GM19395 (cell line): ENCODE measurements around the gene OR2A5.
"Not testable (repeated sequence)": the region's sequence is repeated elsewhere in the genome, so short reads cannot be mapped to it uniquely, and the experiment has no call there.

ENCODE experiments used
- ATAC-seq: cut with Tn5 transposase; IDR thresholded peaks from one replicate; pipeline ENCODE4 v1.9.1; 2021; ENCODE audit warnings: mild to moderate bottlenecking, moderate library complexity; ENCODE audit not compliant: unreplicated experiment

Gene OR2A5

GRCh38 chr7:144048648-144049047, at the start of gene OR2A5:
Gene OR2A5 (plus strand): TSS chr7:144048948. CDS start chr7:144050402, 1,454 bp downstream.
- no peak for ATAC-seq

GRCh38 chr7:144000020-144000419, 48.7 kb upstream of the OR2A5 start, which contains the start of gene OR6B1:
Gene OR6B1 (plus strand): TSS chr7:144000320. CDS start chr7:144003997, 3,677 bp downstream.
- no peak for ATAC-seq

GRCh38 chr7:144001543-144001942, 47.2 kb upstream of the OR2A5 start:
- no peak for ATAC-seq

- no peak for ATAC-seq
Measured at GRCh38 chr7:144004703-144005102, 44.0 kb upstream of the OR2A5 start.

GRCh38 chr7:144006029-144006691, 42.6 kb upstream of the OR2A5 start:
- ATAC-seq, result no peak

GRCh38 chr7:144006692-144007042, 42.1 kb upstream of the OR2A5 start:
- ATAC-seq, result no peak

- no peak for ATAC-seq
Measured at GRCh38 chr7:144009361-144009760, 39.4 kb upstream of the OR2A5 start.

- ATAC-seq, result not testable (repeated sequence)
Measured at GRCh38 chr7:144010061-144010460, 38.7 kb upstream of the OR2A5 start.

GRCh38 chr7:144010821-144011220, 37.9 kb upstream of the OR2A5 start:
- not testable (repeated sequence) for ATAC-seq

- ATAC-seq, result no peak
Measured at GRCh38 chr7:144011458-144012230, 37.1 kb upstream of the OR2A5 start.

- no peak for ATAC-seq
Measured at GRCh38 chr7:144018065-144018464, 30.7 kb upstream of the OR2A5 start.

- no peak for ATAC-seq
Measured at GRCh38 chr7:144019457-144019856, 29.3 kb upstream of the OR2A5 start.

GRCh38 chr7:144020340-144020739, 28.4 kb upstream of the OR2A5 start:
- ATAC-seq, result no peak

GRCh38 chr7:144022169-144022568, 26.6 kb upstream of the OR2A5 start:
- no peak for ATAC-seq

GRCh38 chr7:144023171-144023827, 25.4 kb upstream of the OR2A5 start:
- ATAC-seq, result no peak

GRCh38 chr7:144024213-144024612, 24.5 kb upstream of the OR2A5 start:
- ATAC-seq, result no peak

- ATAC-seq, result no peak
Measured at GRCh38 chr7:144026203-144026883, 22.4 kb upstream of the OR2A5 start.

- no peak for ATAC-seq
Measured at GRCh38 chr7:144027070-144027469, 21.7 kb upstream of the OR2A5 start.

GRCh38 chr7:144027974-144028373, 20.8 kb upstream of the OR2A5 start:
- ATAC-seq, result no peak

GRCh38 chr7:144028547-144028946, 20.2 kb upstream of the OR2A5 start:
- no peak for ATAC-seq

- no peak for ATAC-seq
Measured at GRCh38 chr7:144032516-144032915, 16.2 kb upstream of the OR2A5 start.
